Left lobe of liver (tissue), 2 donors: ENCODE data around the gene TRAM2. TPM values are rescaled to one million over a fixed set of nuclear protein-coding genes. Genes with fewer than 3 reads are reported as not detected.

Source experiments
- ATAC-seq: fragments of 200-7000 bp; cut with Tn5 transposase; one replicate; pipeline ENCODE4 v1.9.1; 2020; ENCODE audit warnings: mild to moderate bottlenecking, moderate library complexity
- DNase-seq: peaks from one replicate; pipeline ENCODE4 v3.0.0-alpha.2; 2020; ENCODE audit warnings: low spot score
- total RNA-seq: library from RNA; stranded (reverse); gene quantifications from one replicate; pipeline ENCODE4 v1.2.1, GENCODE V29; 2021
- donor health status: DM: no; HTN: no; CAD: no; lungs with moderate emphysema.
- donor health status: DM: no; HTN: yes; CAD: no.

The TRAM2 gene
- total RNA-seq, 1 donor from 2014 or later: 17.3 TPM

DNA sequence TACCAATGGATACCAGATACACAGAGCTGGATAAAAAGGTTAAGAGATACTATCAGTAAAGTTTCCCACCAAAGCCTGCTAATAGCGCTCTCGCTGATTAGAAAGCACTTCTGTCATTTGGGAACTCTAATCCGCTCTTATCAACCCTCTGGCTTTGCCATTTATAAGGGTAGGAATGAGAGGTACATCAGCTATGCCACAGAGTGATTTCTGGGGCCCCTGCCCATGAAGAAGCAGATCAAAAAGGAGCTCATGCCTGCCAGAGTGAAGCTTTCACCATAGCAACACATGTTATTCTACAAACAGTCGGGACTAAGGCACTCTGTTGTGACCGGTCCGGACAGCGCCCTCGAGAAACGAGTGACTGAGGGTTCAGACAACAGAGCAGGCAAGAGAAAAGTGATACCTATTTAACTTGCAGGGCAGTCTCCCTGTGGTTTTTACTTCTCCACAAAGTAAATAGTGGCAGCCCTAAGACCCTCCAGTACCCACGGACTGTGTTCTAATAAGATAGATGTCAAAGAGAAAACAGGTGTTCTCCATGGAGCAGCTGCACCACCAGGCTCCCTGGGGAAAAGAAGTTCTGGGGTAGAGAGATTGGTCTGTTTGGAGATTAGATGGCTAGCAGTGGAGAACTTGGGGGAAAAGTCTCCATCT is 5.6 kb downstream of the TRAM2 start:
- DNase-seq (no peak), ATAC-seq (no peak)

DNA sequence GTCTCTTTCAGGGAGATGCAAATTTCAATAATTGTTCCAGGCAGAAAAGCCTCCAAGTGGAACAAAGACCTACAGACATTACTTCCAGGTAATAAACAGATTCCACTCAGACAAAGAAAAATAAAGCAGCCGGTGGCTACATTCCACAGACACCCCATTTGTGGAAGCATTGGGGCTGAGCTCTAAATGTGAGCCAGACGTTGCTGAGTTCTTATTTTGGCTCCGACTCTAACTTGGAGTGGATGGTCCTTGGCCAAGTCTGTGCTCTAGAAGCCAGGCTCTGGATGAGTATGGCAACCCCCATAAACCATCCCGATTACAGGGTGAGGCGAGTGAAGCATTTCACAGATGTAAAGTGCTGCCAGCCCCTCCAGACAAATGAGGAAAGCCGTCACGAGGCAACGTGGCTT is 6.6 kb downstream of the TRAM2 start:
- DNase-seq (no peak), ATAC-seq (no peak)

DNA sequence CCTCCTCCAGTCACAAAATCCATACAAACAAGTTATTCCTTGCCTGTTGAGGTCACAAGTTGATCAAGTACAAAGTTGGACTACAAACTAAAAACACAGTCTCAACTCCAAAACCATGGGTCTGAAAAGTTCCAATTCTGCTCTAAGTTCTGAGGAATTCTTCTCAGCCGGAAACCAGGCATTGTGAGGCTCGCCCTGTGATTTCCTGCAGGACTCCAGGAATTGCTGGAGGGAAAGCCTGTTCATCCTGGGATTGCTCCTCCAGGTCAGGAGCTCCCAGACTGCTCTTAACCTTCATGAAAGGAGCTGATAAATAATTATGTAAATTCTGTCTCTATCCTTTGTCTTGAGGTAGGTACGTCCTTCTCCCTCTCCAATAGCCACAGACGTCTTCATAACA is 8.5 kb downstream of the TRAM2 start:
- ATAC-seq: peak; percentile 9

DNA sequence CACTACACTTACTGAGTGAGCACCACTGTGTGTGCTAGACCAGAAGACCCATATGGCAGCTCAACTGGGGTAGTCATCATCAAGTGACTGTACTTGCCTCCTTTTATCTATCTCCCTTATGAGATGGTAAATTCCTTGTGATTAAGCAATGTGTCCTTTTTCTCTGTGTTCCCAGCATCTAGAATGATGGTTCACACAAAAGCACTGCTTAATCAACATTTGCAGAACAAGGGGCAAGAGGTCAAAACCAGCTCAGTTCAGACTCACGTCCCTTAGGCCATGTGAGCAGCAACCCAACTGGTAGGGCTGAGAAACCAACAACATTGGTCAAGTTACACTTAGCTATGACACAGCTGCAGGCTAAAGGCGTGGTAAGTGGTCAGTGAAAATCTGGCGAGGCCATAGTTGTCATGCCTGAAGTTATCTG is 10.0 kb downstream of the TRAM2 start:
- no peak for DNase-seq
- peak; percentile 79 for ATAC-seq

More for the DNA sequence above, 8.5 kb downstream of the TRAM2 start:
- DNase-seq: no peak

DNA sequence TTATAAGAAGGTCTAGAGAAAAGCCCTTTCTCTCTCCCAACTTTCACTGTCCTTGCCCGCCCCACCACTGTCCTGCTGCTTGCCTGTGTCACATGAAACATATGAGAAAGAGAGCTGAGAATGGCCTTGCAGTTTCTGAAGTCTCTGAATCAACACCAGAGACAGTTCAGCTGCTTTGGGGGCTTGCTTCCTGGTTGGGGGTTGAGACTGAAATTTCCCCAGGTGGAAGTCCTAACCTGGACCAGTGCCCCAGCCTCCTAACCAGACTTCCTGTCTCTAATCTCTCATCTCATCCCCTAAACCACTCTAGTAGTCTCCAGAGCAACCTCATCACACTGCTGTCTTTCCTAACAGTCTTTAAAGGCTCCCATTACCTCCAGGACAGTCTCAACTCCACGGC is 10.7 kb downstream of the TRAM2 start:
- DNase-seq (no peak), ATAC-seq (no peak)

DNA sequence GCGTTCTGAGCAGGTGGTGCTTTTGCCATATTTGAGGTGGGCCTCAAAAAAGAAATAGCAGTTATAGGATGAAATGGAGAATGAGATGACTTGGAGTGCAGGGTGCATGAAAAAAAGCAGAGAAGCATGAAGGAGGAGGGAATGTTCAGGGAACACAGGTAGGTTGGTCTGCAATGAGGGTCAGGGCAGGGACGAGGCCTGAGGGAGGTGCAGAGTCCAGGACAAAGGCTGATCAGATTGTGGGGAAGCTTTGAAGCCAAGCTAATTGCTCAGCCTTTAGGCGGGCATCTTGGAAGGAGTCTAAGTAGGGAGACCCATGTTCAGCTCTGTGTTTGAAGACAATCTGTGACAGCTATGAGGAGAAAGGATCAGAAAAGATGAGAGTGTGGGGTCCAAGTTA is 12.0 kb downstream of the TRAM2 start:
- ATAC-seq: peak; percentile 65

DNA sequence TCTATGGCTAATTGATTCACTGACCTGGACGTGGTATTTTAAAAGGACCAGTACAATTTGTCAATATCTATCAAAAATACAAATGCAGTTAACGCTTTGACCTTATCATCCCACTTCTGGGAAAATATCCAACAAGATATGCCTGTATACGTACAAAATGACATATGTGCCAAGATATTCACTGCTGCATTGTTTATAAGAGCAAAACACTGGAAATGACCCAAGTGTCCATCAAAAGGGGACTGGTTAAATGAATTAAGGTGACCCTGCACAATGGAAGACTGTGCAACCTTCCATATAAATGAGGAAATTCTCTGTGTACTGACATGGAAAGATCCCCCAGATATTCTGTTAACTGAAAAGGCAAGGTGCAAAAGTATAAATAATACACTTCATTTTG is 13.9 kb downstream of the TRAM2 start:
- DNase-seq: no peak
- ATAC-seq: no peak

More for the DNA sequence above, 12.0 kb downstream of the TRAM2 start:
- no peak for DNase-seq

DNA sequence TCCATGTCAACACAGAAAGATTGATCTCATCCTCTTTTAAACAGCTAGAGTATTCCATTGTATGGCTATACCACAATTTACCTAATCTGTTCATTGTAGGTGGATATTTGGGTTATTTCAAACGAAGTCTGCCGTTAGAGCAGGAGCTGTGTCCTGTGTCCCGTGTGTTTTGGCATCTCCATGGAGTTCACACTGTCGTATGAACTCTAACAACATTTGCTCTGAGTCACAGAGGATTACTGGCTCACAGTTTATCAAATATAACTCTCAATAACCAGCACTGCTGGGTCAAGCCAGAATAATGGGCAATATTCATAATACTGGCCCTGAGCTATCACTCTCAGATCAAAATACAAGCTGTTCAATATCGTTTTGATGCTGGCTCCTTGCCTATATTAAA is 16.4 kb downstream of the TRAM2 start:
- DNase-seq (no peak), ATAC-seq (peak; percentile 90)

DNA sequence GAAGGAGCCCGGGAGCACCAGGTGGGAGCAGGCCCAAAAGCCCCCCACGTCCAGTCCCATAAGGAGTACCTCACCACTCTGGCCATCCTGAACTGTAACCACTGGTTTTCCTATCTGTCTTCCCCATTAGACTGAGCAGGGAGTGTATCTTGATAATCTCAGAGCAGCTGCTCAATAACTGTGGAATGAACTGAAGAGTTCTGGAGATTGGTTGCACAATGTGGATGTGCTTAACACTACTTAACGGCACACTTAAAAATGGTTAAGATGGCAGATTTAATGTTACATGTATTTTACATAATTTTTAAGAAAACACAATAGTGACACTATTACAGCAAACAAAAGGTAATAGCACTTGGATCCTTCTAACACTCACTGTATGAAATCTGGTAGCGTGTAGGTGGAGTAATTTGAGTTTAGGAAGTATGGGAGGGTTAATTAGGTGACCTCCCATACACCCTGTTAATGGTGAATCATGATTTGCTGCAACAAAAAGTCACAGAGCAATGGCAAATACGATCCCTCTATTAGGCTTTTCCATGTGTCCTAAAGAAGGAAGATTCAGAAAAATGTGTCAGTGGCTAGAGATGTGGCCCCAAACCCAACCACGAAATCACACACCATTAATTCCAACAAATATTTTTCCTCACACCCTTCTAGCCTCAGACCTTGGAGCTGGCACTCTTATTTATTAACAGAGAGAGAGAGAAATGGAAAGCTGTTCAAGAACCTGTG is 18.4 kb downstream of the TRAM2 start:
- ATAC-seq (no peak), DNase-seq (no peak)

DNA sequence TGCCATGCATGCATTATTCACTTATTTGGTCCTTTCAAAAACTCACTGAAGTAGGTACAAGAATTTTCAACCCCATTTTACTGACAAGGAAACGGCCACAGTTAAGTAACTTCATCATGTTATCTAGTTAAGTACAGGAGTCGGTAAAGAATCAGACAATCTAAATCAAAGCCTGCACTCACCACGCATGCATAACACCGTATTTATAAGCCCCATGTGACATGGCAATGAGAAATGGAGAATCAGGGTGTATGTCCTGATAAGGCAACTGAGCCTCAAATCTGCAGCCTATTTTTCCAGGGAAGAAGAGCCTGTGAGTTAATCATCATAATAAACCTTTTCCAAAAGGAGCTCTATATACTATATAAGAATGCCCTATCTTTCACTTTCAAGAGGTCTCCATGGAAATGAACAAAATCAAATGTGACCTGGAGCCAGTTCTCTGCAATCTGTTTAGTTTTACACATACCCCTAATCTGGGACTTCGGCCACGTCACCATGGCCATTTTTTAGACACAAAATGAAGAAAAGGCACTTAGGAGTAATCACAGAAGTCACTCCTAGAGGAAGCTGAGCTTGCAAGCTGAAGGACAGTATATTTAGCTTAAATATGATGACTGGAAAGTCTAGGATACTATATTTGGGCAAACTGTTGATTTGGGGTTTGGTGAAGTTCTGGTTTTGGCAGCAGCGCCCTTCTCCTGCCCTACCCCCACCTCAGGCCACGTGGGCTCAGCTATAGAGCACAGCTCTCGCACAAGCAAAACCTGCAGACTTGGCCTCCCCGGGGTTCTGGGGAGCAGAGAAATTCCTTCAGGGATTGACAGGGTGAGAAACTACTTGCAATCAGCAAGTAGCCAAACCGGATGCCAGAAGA is 19.2 kb downstream of the TRAM2 start:
- ATAC-seq: no peak

DNA sequence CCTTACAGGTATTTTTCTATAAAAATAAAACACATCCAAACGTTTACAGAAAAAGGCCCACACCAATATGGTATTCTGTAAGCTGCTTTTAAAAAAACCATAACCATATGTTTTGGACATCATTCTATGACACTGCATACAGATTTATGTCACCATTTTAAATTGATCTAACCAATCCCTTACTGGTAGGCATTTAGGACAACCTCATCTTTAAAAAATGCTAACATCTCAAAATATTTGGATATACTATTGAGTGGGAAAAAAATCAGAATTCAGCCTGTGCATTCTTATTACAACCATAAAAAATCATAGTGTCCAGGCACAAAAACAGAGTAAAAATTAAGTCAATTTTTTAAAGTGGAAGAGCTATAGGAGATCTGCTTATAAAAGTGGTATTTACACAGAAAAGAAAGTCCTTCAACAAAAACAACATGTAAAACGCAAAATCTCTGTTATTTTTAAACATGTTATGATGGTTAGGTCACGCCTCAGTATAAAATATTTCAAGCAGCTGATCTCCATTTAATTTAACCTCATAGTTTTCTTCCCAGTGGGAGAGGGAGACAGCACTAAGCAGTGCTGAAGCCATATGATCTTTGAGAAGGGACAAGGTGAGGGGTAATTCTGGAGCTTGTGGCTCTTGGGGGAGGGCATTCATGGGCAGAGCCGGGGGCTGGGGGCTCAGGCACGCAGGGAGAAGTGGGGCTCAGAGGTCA is 21.2 kb downstream of the TRAM2 start:
- no peak for ATAC-seq
- no peak for DNase-seq

More for the DNA sequence above, 19.2 kb downstream of the TRAM2 start:
- no peak for DNase-seq

DNA sequence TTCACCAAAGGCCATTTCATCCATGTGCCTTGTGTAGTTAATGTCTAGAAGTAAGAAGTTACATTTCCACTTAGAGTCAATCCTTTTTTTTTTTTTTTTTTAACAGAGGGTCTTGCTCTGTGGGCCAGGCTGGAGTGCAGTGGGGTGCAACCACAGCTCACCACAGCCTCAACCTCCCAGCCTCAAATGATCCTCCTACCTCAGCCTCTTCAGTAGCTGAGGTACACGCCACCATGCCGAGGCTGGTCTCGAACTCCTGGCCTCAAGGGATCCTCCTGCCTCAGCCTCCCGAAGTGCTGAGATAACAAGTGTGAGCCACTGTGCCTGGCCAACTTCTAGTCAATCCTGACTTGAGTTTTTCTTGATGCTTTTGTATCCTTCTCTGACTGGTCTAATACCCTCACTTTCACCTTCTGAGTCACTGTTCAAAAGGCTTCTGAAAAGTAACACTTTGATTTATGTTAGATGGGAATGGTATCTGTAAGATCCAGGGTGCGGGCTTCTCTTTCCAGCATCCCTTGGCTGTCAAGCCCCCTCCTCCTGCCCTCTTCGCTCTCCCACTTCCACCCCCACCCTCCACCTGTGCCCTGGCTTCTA is 22.1 kb downstream of the TRAM2 start:
- no peak for ATAC-seq
- DNase-seq: no peak

DNA sequence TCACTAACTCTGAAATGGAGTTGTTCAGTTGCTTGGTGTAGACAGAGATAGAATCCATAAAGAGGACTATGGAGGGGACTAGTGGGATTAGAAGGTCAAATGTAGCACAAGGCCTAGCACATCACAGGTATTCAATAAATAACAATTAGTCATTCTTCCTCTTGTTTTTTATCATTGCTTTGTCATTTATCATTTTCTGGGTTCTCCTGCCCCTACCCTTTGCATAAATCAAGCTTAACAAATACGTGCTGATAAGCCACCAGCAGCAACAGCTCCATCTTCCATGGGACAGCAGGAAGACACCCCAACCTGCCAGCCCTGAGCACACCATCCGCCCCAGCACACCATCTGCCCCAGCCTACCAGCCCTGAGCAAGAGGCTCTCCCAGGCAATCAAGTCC is 23.1 kb downstream of the TRAM2 start:
- ATAC-seq (no peak), DNase-seq (no peak)

DNA sequence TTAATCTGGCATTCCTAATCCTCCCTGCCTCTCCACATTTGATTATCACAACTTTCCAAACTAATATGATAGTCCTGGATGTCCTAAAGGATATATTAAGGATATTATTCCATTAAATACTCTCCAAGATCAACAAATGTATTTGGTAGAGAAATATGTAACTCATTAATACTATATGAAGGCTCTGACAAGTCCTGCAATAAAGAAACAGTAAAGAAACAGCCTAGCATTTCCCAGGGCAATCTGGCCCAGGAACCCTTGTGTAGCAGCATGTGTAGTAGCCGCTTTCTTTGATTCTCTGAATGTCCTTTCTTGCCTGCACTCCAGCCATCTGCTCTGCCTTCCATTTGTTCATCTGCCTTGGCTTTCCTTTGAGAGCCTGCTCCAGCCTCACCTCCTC is 23.7 kb downstream of the TRAM2 start:
- DNase-seq (no peak), ATAC-seq (no peak)

DNA sequence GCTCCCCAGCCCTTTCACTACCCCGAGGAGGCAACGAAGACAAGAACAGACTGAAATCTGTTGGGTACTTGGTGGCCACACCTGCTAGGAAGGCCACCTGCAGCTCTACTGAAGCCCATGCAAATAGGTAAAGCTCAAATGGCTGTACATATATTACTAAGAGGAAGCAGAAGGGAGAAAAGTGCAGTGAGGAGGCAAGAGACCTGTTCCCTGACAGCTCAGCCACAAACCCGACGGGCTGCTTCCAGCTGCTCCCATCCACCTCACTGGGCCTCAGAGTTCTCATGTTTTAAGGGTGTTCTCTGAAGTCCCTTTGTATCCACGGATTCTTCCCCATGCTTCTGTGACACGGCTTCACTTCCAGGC is 24.6 kb downstream of the TRAM2 start:
- DNase-seq: no peak
- ATAC-seq: no peak

DNA sequence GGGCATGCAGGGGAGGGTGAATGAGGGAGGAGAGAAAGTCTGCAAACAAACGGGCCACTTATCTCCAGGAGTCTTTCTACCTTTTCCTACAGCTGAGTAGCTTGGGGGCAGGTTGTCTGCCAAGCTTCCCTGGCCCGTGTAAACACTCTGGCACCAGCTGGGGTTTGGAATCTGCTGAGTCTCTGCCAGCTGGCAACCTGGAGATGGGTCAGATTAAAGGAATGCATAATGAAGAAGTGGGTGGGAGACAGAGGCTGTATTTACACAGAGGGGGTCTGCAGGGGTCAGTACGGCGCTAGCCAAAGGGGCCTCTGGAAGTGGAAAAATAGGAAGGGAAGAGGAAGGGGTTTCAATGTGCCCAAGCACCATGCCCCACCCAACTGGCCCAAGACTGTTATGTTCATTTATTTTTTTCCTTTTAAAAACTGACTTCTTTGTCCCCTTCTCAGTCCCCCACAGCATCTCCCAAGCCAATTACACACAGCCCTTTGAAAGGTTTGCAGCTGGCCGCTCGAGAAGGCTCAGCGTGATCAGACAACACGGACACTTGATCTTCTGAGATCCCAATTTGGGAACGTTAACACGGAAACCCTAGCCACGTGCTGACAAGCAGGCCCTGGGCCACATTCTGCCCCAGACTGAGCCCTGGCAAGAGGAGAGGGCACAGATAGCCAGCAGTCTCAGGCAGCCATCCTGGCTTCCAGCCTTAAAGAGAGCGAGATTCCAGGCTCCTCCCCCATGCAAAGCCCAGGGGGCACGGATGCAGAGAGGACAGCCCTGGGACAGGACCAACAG is 25.2 kb downstream of the TRAM2 start:
- peak; percentile 91 for DNase-seq

DNA sequence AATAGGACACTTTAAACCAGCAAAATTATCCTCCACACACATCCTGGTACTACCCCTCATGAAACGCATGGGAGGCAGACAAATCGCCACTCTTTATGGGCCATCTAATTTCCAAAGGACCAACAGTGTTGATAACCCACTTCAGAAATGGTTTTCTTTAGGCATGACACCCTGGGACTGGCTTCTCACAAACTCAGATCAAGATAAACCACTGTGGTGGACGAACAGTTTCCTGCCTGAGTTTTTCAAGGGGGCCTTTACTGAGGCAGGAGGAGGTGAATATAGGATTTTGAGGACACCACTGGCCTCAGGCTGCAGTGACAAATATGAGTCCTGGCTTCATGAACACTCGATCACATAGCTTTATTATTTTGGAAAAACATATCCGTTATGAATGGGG is 26.0 kb downstream of the TRAM2 start:
- DNase-seq: no peak
- no peak for ATAC-seq

More for the DNA sequence above, 25.2 kb downstream of the TRAM2 start:
- ATAC-seq: peak; percentile 87

DNA sequence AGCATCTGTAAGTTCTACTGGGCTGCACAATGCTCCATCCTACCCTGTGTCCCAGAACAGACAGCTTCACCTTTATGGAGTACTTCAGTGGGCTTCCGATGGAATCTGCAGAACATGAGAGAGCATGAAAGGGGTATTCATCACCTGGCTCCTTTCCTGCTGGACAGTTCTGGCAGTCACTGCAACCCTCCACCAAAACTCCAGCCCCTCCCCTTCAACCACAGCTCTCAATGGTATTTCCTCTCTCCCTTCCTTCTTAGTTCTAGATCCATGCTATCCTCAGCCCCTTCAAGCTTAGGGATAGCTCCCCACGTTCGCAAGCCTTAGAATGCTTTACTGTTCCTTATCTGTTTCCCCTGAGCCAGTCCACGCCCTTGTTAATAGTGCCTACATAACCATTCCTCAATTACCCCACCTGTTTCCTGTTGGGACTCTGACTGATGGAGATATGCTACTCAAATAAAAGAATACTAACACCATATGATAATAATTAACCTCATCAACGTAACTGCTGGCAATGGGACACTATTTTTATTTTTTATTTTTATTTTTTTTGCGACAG is 26.8 kb downstream of the TRAM2 start:
- DNase-seq (no peak), ATAC-seq (no peak)

DNA sequence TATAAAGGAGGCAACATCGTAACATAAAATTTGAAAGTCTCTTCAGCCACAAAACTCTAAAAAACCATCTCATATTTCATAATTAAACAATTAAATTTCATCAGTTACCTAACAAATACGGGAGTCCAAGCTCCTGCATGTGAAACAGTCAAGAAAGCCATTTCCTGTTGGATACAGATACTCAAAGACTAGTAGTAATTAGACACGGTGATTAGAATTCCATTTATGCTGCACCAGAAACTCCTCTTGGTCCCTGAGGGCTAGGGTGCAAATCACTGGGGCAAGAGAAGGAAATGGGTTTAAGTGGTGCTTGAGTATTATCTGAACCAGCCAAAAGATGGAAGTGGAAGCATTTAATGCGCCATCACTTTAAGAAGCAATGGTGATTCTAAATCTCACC is 27.4 kb downstream of the TRAM2 start:
- DNase-seq (no peak), ATAC-seq (no peak)
